ENCODE measurements around the gene ABLIM2. TPM values are rescaled to one million over a fixed set of nuclear protein-coding genes. Genes with fewer than 3 reads are reported as not detected.

Gene ABLIM2
- total and polyA plus RNA-seq, 7 experiments from 2014 or later, result 0.22 to 5.8 (median 3.1) TPM

DNA sequence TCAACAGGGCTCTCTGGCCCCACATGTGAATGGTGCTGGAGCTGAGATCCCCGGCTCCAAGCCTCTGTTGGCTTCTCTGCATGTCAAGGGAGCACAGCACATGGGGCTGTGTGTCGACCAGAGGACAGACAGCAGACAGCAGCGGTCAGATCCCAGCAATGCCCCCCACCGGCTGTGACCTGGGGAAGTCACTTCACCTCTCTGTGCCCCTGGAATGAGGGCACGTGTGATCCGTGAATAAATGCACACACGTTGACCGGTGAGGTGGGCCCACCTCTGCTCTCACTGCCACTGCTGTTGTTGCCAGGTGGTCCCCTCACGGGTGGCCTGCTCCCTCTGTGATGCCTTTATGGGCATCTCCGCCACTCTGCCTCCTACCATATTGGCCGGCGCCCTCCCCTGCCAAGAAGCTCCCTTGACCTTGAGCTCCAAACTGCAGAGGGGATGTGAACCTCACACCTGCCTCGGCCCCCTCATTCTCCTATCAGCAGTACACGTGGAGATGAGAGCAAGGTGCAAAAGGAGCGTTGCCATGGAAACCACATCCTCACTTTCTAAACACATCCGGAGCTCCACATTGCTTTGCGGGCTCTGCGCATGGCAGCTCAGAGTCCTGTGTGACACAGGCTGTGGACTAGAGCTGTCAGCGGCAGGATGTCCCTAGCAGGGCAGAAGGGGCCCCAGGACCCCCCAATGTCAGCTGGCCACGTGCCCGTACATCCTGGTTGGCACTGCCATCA is 75.4 kb downstream of the ABLIM2 start:
- H3K9me3 Mint-ChIP-seq, result no peaks in the 10 kb centered on the region
- H3K27ac ChIP-seq (ENCODE audit: low read depth, low read length), result no peak overlapping the region
- no peaks in the 10 kb centered on the region for H3K9me3 ChIP-seq (ENCODE audit: control insufficient read depth in 2 of 3, low read length in 3 of 3)
- H3K4me3 ChIP-seq (ENCODE audit: low read length), result no peak overlapping the region
- POLR2A ChIA-PET, result no interaction called here
- intact Hi-C loops (cut with micrococcal nuclease), result no loop called here
- H3K4me1 Mint-ChIP-seq, result peaks cover 0 to 2% (median 0%) of the 10 kb centered on the region in 7 donors
- no peaks in the 10 kb centered on the region for H3K27me3 ChIP-seq (ENCODE audit: control insufficient read depth in 2 of 2, insufficient read depth in 2 of 2, low read length in 2 of 2)
- H3K4me1 ChIP-seq (ENCODE audit: control insufficient read depth in 2 of 2, insufficient read depth in 2 of 2, low read length in 2 of 2), result no peaks in the 10 kb centered on the region
- H3K27ac Mint-ChIP-seq, result no peak overlapping the region
- H3K36me3 Mint-ChIP-seq, result no peaks in the 10 kb centered on the region
- H3K4me3 Mint-ChIP-seq, result no peak overlapping the region
- no peaks in the 10 kb centered on the region for H3K36me3 ChIP-seq (ENCODE audit: control insufficient read depth in 2 of 3, insufficient read depth in 3 of 3, low read length in 3 of 3)
- CTCF ChIA-PET, result no interaction called here
- DNase-seq, result no peak
- peaks cover 0 to 12% (median 0%) of the 10 kb centered on the region in 5 donors for H3K27me3 Mint-ChIP-seq
- no peak for ATAC-seq

DNA sequence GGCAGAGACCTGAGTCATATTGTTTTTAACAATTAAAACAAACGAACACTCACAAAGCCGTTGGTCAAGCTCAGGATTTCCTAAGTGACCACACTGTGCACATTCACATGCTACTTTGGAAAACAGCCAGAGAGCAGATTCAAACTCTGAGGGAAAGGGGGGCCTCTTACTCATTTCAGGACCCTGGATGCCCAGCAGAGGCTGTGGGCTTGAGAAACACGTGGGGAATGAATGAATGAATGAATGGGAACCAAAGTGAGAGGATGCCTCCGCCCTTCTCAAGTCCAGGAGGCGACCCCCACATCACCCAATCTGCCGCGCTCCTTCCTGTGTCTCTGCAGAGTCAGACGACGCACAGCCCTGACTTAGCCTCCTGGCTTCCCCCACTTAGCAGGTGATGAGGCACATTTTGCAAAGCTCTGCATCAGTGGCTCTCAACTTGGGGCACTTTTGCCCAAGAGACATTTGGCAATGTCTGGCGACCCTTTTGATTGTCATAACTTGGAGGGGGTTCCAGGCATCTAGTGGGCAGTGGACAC is 76.0 kb downstream of the ABLIM2 start:
- Mint-ChIP-seq H3K4me3 (no peak overlapping the region), H3K27me3 (peaks cover 0 to 12% (median 0%) of the 10 kb centered on the region in 5 donors), H3K27ac (no peak overlapping the region), H3K9me3 (no peaks in the 10 kb centered on the region), H3K36me3 (no peaks in the 10 kb centered on the region), H3K4me1 (peaks cover 0 to 2% (median 0%) of the 10 kb centered on the region in 7 donors)
- DNase-seq (no peak), ATAC-seq (no peak)
- CTCF ChIA-PET, result no interaction called here
- POLR2A ChIA-PET, result no interaction called here
- no peak overlapping the region for H3K4me3 ChIP-seq (ENCODE audit: low read length)
- H3K4me1 ChIP-seq (ENCODE audit: control insufficient read depth in 2 of 2, insufficient read depth in 2 of 2, low read length in 2 of 2), result no peaks in the 10 kb centered on the region
- intact Hi-C loops (cut with micrococcal nuclease), result no loop called here
- no peak overlapping the region for H3K27ac ChIP-seq (ENCODE audit: low read depth, low read length)
- no peaks in the 10 kb centered on the region for H3K9me3 ChIP-seq (ENCODE audit: control insufficient read depth in 2 of 3, low read length in 3 of 3)
- H3K36me3 ChIP-seq (ENCODE audit: control insufficient read depth in 2 of 3, insufficient read depth in 3 of 3, low read length in 3 of 3), result no peaks in the 10 kb centered on the region
- no peaks in the 10 kb centered on the region for H3K27me3 ChIP-seq (ENCODE audit: control insufficient read depth in 2 of 2, insufficient read depth in 2 of 2, low read length in 2 of 2)

DNA sequence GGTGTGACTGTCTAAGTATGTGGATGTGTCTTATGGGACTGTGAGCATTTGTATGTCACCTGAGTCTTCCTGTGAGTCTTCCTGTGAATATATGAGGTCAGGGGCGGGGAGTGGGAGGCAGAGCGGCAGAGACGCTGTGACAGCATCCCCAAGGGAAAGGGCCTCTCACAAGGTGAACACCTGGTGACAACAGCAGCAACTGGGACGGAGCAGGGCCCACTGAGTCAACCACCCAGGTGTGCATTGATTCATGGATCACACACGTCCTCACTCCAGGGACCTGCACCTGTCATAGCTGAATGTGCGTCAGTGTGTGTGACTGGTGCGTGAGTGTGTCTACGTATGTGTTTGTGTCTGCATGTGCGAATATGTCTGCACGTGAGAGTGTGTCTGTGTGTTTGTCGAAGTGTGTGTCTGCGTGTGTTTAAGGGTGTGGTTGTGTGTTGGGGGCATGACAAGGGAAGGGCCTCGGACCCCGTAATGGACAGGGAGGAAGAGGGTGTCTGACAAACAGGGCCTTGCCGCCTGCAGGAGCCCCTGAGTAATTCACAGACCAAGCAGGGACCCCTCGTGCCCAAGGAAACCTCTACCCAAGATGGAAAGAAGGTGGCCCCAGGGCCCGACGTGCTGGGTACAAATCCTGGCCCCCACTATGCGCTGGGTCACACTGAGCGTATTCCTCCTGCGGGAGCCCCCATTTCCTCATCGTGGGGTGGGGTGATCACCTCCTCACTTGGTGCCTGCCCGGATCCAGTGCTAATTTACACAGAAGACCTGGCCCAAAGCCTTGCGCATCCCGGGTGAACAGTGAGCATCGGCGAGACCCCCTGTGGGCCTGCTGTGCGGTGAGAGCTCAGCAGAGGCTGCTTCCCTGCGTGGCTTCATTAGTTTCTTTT is 76.7 kb downstream of the ABLIM2 start:
- no peak overlapping the region for H3K27ac ChIP-seq (ENCODE audit: low read depth, low read length)
- ChIA-PET CTCF (no interaction called here), POLR2A (no interaction called here)
- H3K27me3 ChIP-seq (ENCODE audit: control insufficient read depth in 2 of 2, insufficient read depth in 2 of 2, low read length in 2 of 2), result no peaks in the 10 kb centered on the region
- intact Hi-C loops (cut with micrococcal nuclease), result no loop called here
- no peaks in the 10 kb centered on the region for H3K36me3 Mint-ChIP-seq
- no peaks in the 10 kb centered on the region for H3K9me3 ChIP-seq (ENCODE audit: control insufficient read depth in 2 of 3, low read length in 3 of 3)
- H3K4me3 ChIP-seq (ENCODE audit: low read length), result no peak overlapping the region
- no peak overlapping the region for H3K4me3 Mint-ChIP-seq
- ATAC-seq (no peak), DNase-seq (no peak)
- peaks cover 0 to 12% (median 0%) of the 10 kb centered on the region in 5 donors for H3K27me3 Mint-ChIP-seq
- no peaks in the 10 kb centered on the region for H3K4me1 ChIP-seq (ENCODE audit: control insufficient read depth in 2 of 2, insufficient read depth in 2 of 2, low read length in 2 of 2)
- H3K36me3 ChIP-seq (ENCODE audit: control insufficient read depth in 2 of 3, insufficient read depth in 3 of 3, low read length in 3 of 3), result no peaks in the 10 kb centered on the region
- H3K27ac Mint-ChIP-seq, result no peak overlapping the region
- H3K4me1 Mint-ChIP-seq, result peaks cover 0 to 2% (median 0%) of the 10 kb centered on the region in 7 donors
- no peaks in the 10 kb centered on the region for H3K9me3 Mint-ChIP-seq

DNA sequence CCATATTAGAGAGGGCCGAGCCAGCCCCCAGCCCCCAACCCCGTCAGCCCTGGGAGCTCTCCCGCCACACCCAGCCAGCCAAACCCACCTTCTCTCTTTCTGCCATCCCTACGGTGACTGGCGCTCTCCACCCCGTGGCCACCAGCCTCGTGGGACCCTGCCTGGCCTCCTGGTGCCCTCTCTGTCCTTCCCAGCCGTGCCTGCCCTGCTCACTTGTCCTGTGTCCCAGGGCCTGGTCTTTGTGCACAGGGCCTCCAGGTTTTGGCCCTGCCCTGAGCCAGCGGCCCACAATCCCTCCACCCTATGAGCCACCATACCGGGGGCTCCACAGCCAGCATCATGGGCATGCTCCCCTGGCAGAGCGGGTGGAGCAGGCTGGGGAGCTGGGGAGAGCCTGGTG is 77.4 kb downstream of the ABLIM2 start:
- Histone ChIP-seq H3K36me3 (ENCODE audit: control insufficient read depth in 2 of 3, insufficient read depth in 3 of 3, low read length in 3 of 3) (no peaks in the 10 kb centered on the region), H3K27me3 (ENCODE audit: control insufficient read depth in 2 of 2, insufficient read depth in 2 of 2, low read length in 2 of 2) (no peaks in the 10 kb centered on the region), H3K27ac (ENCODE audit: low read depth, low read length) (no peak overlapping the region), H3K4me3 (ENCODE audit: low read length) (no peak overlapping the region), H3K4me1 (ENCODE audit: control insufficient read depth in 2 of 2, insufficient read depth in 2 of 2, low read length in 2 of 2) (no peaks in the 10 kb centered on the region), H3K9me3 (ENCODE audit: control insufficient read depth in 2 of 3, low read length in 3 of 3) (no peaks in the 10 kb centered on the region)
- CTCF ChIA-PET, result no interaction called here
- H3K27me3 Mint-ChIP-seq, result peaks cover 0 to 12% (median 0%) of the 10 kb centered on the region in 5 donors
- H3K36me3 Mint-ChIP-seq, result no peaks in the 10 kb centered on the region
- POLR2A ChIA-PET, result no interaction called here
- H3K27ac Mint-ChIP-seq, result no peak overlapping the region
- intact Hi-C loops (cut with micrococcal nuclease), result no loop called here
- H3K4me1 Mint-ChIP-seq, result peaks cover 0 to 2% (median 0%) of the 10 kb centered on the region in 7 donors
- no peak for ATAC-seq
- H3K9me3 Mint-ChIP-seq, result no peaks in the 10 kb centered on the region
- no peak overlapping the region for H3K4me3 Mint-ChIP-seq
- no peak for DNase-seq

DNA sequence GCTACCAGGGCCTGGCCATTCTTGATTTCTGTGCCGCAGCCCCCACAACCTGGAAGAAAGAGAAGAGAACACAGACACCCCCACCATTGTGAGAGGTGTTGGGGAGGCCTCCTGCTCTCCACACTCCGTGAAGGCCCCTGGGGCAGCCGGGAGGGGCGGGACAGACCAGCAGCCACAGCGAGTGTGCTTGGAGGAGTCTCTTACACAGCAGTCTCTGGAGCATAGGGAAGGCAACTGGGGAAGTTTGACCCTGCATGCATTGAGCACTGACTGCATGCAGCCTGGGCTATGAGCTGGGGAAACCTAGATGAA is 77.9 kb downstream of the ABLIM2 start:
- DNase-seq (no peak), ATAC-seq (no peak)
- Histone ChIP-seq H3K36me3 (ENCODE audit: control insufficient read depth in 2 of 3, insufficient read depth in 3 of 3, low read length in 3 of 3) (no peaks in the 10 kb centered on the region), H3K9me3 (ENCODE audit: control insufficient read depth in 2 of 3, low read length in 3 of 3) (no peaks in the 10 kb centered on the region), H3K4me3 (ENCODE audit: low read length) (no peak overlapping the region), H3K27me3 (ENCODE audit: control insufficient read depth in 2 of 2, insufficient read depth in 2 of 2, low read length in 2 of 2) (no peaks in the 10 kb centered on the region), H3K27ac (ENCODE audit: low read depth, low read length) (no peak overlapping the region), H3K4me1 (ENCODE audit: control insufficient read depth in 2 of 2, insufficient read depth in 2 of 2, low read length in 2 of 2) (no peaks in the 10 kb centered on the region)
- Mint-ChIP-seq H3K4me1 (peaks cover 0 to 2% (median 0%) of the 10 kb centered on the region in 7 donors), H3K36me3 (no peaks in the 10 kb centered on the region), H3K4me3 (no peak overlapping the region), H3K9me3 (no peaks in the 10 kb centered on the region), H3K27ac (no peak overlapping the region), H3K27me3 (peaks cover 0 to 12% (median 0%) of the 10 kb centered on the region in 5 donors)
- ChIA-PET CTCF (no interaction called here), POLR2A (no interaction called here)
- intact Hi-C loops (cut with micrococcal nuclease), result no loop called here

DNA sequence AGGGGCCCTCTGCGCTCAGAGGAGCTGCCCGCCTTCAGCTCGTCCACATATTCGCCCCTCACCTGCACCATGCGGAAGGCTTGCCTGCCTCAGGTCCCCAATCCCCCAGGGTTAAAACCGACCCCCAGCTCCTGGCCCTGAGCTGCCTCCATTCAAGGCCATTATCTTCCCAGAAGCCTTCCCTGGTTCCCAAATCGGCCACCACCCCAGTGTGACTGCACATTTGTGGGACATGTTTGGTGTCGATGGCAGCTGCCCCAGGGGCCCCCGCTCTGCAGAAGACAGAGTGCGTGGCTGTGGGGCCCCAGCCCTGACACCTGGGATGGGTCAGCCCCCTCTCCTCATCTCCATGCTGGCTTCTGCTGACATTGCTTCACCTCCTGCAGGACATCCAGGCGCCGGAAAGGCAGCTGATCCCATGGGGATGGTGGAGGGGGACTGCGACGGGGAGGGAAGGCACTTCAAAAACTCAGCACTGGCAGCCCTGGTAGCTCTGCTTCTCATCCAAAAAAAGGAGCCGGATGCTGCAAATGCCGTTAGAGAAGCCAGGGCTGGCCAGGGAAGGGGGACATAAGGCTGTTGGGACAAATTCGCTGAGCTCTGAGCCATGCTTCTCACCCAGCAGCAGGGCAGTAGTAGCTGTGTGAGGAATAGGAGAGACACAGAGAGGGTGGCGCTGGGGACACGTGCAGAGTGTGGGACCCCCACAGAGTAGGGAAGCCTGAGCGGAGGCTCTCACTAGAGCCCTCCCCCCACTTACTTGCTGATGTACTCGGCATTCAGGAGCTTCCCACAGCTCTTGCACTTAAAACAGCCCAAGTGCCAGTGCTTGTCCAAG is 78.5 kb downstream of the ABLIM2 start:
- Mint-ChIP-seq H3K36me3 (peaks cover 0 to under 1% (median 0%) of the 10 kb centered on the region in 5 donors), H3K27ac (no peak overlapping the region), H3K9me3 (no peaks in the 10 kb centered on the region), H3K4me1 (peaks cover 0 to 2% (median 0%) of the 10 kb centered on the region in 7 donors), H3K4me3 (no peak overlapping the region), H3K27me3 (peaks cover 0 to 12% (median 0%) of the 10 kb centered on the region in 5 donors)
- H3K27me3 ChIP-seq (ENCODE audit: control insufficient read depth in 2 of 2, insufficient read depth in 2 of 2, low read length in 2 of 2), result no peaks in the 10 kb centered on the region
- ChIA-PET CTCF (no interaction called here), POLR2A (no interaction called here)
- no peak for DNase-seq
- intact Hi-C loops (cut with micrococcal nuclease), result no loop called here
- H3K27ac ChIP-seq (ENCODE audit: low read depth, low read length), result no peak overlapping the region
- no peak overlapping the region for H3K4me3 ChIP-seq (ENCODE audit: low read length)
- ATAC-seq, result no peak
- H3K9me3 ChIP-seq (ENCODE audit: control insufficient read depth in 2 of 3, low read length in 3 of 3), result no peaks in the 10 kb centered on the region
- no peaks in the 10 kb centered on the region for H3K36me3 ChIP-seq (ENCODE audit: control insufficient read depth in 2 of 3, insufficient read depth in 3 of 3, low read length in 3 of 3)
- no peaks in the 10 kb centered on the region for H3K4me1 ChIP-seq (ENCODE audit: control insufficient read depth in 2 of 2, insufficient read depth in 2 of 2, low read length in 2 of 2)
